ENCODE results near the gene UGT1A6. TPM values are rescaled to one million over a fixed set of nuclear protein-coding genes. Genes with fewer than 3 reads are reported as not detected.
A peak's percentile ranks its signal among the peaks of the same experiment; 100 is the strongest.

Gene UGT1A6
- total RNA-seq, 1 donor from 2014 or later: 1.9 TPM

DNA sequence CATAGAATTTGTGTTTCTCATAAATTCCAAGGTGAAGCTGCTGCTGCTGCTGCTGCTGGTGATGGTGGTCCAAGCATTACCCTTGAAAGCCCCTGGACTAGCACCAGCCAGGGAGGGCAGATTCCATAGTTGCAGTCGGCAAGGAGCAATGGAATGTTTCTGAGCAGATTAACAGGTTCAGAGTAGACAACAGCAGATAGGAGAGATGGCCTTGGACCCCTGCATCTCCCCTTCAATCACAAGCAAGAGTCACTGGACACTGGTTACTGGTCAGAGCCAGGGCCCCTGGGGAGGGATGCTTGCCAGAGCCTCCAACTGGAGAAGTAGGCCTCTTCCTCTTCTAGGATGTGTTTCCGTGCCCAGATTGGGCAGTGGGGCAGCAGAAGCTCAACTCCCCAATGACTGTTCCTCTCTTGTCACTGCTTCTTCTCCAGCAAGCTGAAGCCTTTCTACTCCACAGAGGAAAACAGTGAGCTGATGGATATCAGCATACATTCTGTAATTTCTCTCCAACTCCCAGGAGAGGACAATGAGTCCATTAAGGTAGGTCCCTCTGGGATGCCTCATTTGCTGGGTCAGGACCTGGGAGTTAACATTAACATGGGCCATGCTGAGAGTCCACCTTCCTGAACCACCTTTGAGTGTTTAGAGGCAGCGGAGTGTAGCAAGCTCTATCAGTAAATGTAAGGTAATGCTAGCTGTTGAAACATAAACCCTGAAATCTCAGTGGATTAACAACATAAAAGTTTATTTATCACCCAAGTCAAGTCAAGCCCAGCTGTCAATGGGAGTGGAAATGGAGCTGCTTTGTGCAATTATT, 120.8 kb downstream of the UGT1A6 start:
- H3K9me3 Mint-ChIP-seq: no peaks in the 10 kb centered on the region
- no peaks in the 10 kb centered on the region for H3K36me3 Mint-ChIP-seq
- DNase-seq (ENCODE audit: extremely low spot score, unreplicated experiment): peak; percentile 37
- H3K4me1 Mint-ChIP-seq (ENCODE audit: unreplicated experiment): peaks cover 11% of the 10 kb centered on the region
- H3K27ac Mint-ChIP-seq: no peak overlapping the region
- H3K4me3 Mint-ChIP-seq: no peak overlapping the region
- H3K27me3 Mint-ChIP-seq: peaks cover 15% of the 10 kb centered on the region
- TF ChIP-seq, protein P1, sequence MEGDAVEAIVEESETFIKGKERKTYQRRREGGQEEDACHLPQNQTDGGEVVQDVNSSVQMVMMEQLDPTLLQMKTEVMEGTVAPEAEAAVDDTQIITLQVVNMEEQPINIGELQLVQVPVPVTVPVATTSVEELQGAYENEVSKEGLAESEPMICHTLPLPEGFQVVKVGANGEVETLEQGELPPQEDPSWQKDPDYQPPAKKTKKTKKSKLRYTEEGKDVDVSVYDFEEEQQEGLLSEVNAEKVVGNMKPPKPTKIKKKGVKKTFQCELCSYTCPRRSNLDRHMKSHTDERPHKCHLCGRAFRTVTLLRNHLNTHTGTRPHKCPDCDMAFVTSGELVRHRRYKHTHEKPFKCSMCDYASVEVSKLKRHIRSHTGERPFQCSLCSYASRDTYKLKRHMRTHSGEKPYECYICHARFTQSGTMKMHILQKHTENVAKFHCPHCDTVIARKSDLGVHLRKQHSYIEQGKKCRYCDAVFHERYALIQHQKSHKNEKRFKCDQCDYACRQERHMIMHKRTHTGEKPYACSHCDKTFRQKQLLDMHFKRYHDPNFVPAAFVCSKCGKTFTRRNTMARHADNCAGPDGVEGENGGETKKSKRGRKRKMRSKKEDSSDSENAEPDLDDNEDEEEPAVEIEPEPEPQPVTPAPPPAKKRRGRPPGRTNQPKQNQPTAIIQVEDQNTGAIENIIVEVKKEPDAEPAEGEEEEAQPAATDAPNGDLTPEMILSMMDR (conservative IDR thresholded peaks at IDR 0.05): no peak

DNA sequence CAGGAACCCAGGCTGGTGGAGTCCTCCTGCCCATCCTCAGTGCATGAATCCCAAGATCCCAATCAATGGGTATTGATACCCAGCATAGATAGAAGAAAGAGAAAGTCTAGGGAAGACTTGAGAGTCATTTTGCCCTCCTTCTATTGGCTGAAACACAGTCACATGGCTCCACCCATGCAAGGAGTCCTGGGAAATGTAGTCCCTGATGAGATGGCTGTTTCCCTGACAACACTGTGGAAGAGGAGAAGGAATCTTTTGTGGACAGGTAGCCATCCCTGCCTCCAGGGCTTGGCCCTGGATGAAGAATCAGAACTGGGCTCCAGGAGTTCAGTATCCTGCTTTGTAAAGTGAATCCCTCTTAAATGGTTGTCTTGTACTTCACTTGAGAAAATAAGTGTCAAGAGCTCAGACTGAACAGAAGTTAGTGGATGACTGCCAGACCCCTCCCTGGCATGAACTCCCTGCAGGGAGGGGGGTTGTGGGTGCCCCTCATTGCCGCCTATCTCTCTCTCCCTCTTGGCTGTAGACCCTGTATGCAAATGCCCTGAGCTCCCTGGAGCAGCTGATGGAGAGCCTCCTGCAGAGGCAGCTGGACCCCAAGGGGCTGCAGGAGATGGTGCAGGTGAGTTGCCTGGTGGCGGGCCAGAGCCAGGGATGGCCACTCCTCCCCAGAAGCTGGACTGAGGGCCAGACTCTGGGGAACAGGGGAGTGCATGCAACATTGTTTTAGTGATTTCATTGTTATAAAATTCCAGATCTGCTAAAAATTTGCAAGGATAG, 121.6 kb downstream of the UGT1A6 start:
- H3K27ac Mint-ChIP-seq: no peak overlapping the region
- peaks cover 15% of the 10 kb centered on the region for H3K27me3 Mint-ChIP-seq
- peak; percentile 52 for DNase-seq (ENCODE audit: extremely low spot score, unreplicated experiment)
- H3K4me3 Mint-ChIP-seq: no peak overlapping the region
- peaks cover 11% of the 10 kb centered on the region for H3K4me1 Mint-ChIP-seq (ENCODE audit: unreplicated experiment)
- no peaks in the 10 kb centered on the region for H3K36me3 Mint-ChIP-seq
- H3K9me3 Mint-ChIP-seq: no peaks in the 10 kb centered on the region
- TF ChIP-seq, protein P1 (conservative IDR thresholded peaks at IDR 0.05): no peak

DNA sequence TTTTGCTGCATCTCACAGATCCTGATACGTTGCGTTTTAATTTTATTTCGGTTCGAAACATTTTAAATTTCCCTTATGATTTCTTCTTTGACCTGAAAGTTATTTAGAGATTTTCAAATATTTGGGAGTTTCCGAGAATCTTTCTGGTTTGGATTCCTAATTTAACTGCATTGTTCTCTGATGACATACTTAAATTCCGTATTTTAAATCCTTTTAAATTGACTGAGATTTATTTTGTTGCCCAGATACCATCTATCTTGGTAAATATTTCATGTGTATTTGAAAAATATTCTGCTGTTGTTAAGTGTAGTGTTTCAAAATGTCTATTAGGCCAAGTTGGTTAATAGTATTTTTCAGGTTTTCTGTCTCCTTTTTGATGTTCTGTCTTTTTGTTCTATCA, 123.2 kb downstream of the UGT1A6 start:
- Mint-ChIP-seq H3K27ac (no peak overlapping the region), H3K9me3 (no peaks in the 10 kb centered on the region), H3K36me3 (no peaks in the 10 kb centered on the region), H3K4me1 (ENCODE audit: unreplicated experiment) (peaks cover 11% of the 10 kb centered on the region), H3K27me3 (peaks cover 6% of the 10 kb centered on the region), H3K4me3 (no peak overlapping the region)
- DNase-seq (ENCODE audit: extremely low spot score, unreplicated experiment): no peak
- TF ChIP-seq, protein P1 (conservative IDR thresholded peaks at IDR 0.05): no peak

DNA sequence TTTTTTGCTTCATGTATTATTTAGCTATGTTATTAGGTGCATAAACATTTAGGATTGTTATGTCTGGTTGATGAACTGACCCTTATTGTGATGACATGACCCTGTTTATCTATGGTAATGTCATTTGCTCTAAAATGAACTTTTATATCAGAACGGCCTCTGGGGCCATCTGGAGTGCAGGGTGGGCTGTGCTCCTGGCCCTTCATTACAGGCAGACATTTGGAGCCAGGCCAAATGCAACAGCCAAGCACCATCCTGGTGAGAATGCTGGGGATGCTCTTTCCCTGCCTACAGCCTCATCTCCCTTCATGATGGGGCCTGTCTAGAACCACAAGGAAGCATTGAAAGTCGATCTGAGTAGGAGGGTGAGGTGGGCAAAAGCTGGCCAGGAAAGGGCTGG, 123.6 kb downstream of the UGT1A6 start:
- Mint-ChIP-seq H3K9me3 (no peaks in the 10 kb centered on the region), H3K27ac (no peak overlapping the region), H3K4me1 (ENCODE audit: unreplicated experiment) (peaks cover 11% of the 10 kb centered on the region), H3K4me3 (no peak overlapping the region), H3K27me3 (peaks cover 7% of the 10 kb centered on the region), H3K36me3 (no peaks in the 10 kb centered on the region)
- DNase-seq (ENCODE audit: extremely low spot score, unreplicated experiment): no peak
- TF ChIP-seq, protein P1 (conservative IDR thresholded peaks at IDR 0.05): no peak

DNA sequence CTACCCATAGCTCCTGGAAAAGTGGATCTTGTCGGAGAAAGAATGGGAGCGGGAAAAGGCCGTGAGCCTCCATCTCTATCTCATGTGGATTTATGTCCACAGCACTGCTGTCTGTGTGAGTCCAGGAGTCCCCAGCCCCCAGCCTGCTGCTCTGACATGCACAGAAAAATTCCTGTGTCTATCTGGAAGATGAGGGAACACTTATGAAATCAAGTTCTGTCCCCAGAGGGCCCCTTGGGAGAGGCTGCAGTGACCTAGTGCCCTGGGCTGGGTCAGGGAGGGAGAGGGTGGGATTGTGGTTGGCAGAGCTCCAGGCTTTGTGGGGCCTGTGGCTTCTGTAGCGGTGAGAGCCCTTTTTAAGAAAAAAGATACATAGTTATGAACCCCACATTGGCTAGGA, 124.1 kb downstream of the UGT1A6 start:
- Mint-ChIP-seq H3K4me1 (ENCODE audit: unreplicated experiment) (peaks cover 11% of the 10 kb centered on the region), H3K27ac (no peak overlapping the region)
- no peak for DNase-seq (ENCODE audit: extremely low spot score, unreplicated experiment)

More for the DNA sequence above, 124.1 kb downstream of the UGT1A6 start:
- Mint-ChIP-seq H3K27me3 (peaks cover 9% of the 10 kb centered on the region), H3K4me3 (no peak overlapping the region), H3K9me3 (no peaks in the 10 kb centered on the region), H3K36me3 (no peaks in the 10 kb centered on the region)
- TF ChIP-seq, protein P1 (conservative IDR thresholded peaks at IDR 0.05): no peak
